Measurements from ENCODE around the gene TMEM255A.

- TF ChIP-seq, protein P1, sequence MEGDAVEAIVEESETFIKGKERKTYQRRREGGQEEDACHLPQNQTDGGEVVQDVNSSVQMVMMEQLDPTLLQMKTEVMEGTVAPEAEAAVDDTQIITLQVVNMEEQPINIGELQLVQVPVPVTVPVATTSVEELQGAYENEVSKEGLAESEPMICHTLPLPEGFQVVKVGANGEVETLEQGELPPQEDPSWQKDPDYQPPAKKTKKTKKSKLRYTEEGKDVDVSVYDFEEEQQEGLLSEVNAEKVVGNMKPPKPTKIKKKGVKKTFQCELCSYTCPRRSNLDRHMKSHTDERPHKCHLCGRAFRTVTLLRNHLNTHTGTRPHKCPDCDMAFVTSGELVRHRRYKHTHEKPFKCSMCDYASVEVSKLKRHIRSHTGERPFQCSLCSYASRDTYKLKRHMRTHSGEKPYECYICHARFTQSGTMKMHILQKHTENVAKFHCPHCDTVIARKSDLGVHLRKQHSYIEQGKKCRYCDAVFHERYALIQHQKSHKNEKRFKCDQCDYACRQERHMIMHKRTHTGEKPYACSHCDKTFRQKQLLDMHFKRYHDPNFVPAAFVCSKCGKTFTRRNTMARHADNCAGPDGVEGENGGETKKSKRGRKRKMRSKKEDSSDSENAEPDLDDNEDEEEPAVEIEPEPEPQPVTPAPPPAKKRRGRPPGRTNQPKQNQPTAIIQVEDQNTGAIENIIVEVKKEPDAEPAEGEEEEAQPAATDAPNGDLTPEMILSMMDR (optimal IDR thresholded peaks at IDR 0.05 in 1 of 3, IDR thresholded peaks at IDR 0.05 in 1 of 3, conservative IDR thresholded peaks at IDR 0.05 in 1 of 3; ENCODE audit: extremely low read depth in 1 of 3, insufficient read depth in 2 of 3, low read length in 3 of 3), result no peak
- no peak for TF ChIP-seq EZH2 (IDR thresholded peaks at IDR 0.05; ENCODE audit: low read length)
Measured at GRCh38 chrX:120228187-120228908, 82.9 kb downstream of the TMEM255A start.

Data from keratinocyte (primary cell).